ENCODE data around the gene PDE5A.
"Not testable (repeated sequence)": the region's sequence is repeated elsewhere in the genome, so short reads cannot be mapped to it uniquely, and the experiment has no call there.

DNA sequence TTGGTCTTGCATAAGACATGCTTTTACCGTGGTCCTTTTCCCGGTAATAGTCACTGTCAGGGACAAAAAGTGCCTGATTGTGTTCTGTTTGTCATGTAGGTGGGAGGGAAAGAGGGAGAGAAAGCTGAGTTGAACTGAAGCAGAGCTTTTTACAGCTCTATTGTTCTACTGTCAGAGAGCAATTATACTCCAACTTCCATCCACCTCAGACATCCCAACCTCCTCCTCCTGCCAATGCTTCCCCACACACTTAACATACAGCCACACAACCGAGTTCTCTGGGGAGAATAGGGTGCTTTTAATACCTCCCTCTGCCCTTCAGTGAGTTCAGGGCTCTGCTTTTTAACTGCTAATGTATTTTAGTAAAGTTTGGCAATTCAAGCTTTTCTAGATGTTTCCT, 159.6 kb downstream of the PDE5A start:
- not testable (repeated sequence) for TF ChIP-seq POLR2A (IDR thresholded peaks at IDR 0.05)
- TF ChIP-seq, protein P1, sequence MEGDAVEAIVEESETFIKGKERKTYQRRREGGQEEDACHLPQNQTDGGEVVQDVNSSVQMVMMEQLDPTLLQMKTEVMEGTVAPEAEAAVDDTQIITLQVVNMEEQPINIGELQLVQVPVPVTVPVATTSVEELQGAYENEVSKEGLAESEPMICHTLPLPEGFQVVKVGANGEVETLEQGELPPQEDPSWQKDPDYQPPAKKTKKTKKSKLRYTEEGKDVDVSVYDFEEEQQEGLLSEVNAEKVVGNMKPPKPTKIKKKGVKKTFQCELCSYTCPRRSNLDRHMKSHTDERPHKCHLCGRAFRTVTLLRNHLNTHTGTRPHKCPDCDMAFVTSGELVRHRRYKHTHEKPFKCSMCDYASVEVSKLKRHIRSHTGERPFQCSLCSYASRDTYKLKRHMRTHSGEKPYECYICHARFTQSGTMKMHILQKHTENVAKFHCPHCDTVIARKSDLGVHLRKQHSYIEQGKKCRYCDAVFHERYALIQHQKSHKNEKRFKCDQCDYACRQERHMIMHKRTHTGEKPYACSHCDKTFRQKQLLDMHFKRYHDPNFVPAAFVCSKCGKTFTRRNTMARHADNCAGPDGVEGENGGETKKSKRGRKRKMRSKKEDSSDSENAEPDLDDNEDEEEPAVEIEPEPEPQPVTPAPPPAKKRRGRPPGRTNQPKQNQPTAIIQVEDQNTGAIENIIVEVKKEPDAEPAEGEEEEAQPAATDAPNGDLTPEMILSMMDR (IDR thresholded peaks at IDR 0.05), result not testable (repeated sequence)
